HG03354 (cell line): ENCODE results near the gene EHBP1.

Source experiments
- ATAC-seq: cut with Tn5 transposase; IDR thresholded peaks from one replicate; pipeline ENCODE4 v1.9.1; 2021; ENCODE audit warnings: mild to moderate bottlenecking; ENCODE audit not compliant: unreplicated experiment, poor library complexity, severe bottlenecking

Gene EHBP1

DNA sequence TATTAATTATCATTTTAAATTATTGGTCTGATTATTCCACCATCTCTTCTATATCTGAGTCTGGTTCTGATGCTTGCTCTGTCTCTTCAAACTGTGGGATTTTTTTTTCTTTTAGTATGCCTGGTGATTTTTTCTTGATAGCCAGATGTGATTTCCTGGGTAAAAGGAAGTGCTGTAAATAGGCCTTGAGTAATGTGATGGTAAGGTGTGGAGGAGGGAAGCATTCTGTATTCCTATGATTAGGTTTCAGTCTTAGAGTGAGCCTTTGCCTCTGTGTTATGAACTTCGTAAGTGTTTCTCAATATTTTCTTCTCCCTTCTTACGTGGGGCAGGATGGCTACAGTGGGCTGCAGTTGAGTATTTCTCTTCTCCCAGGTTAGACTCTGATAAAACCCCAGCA is 103.0 kb downstream of the EHBP1 start:
- ATAC-seq = no peak

GRCh38 chr2:62811086-62811485 is 105.6 kb downstream of the EHBP1 start:
- ATAC-seq = no peak

DNA sequence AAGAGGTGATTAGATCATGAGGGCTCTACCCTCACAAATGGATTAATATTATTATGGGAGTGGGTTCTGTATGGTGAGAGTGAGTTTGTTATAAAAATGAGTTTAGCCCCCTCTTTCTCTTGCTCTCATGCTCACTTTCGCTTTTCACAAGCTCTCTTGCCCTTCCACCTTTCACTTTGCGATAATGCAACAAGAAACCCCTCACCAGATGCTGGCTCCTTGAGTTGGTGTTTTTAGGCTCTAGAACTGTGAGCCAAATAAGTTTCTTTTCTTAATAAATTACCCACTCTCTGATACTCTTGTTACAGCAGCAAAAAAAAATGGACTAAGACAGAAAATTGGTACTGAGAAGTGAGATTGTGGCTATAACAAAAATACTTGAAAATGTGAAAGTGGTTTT is 106.5 kb downstream of the EHBP1 start:
- ATAC-seq = no peak

DNA sequence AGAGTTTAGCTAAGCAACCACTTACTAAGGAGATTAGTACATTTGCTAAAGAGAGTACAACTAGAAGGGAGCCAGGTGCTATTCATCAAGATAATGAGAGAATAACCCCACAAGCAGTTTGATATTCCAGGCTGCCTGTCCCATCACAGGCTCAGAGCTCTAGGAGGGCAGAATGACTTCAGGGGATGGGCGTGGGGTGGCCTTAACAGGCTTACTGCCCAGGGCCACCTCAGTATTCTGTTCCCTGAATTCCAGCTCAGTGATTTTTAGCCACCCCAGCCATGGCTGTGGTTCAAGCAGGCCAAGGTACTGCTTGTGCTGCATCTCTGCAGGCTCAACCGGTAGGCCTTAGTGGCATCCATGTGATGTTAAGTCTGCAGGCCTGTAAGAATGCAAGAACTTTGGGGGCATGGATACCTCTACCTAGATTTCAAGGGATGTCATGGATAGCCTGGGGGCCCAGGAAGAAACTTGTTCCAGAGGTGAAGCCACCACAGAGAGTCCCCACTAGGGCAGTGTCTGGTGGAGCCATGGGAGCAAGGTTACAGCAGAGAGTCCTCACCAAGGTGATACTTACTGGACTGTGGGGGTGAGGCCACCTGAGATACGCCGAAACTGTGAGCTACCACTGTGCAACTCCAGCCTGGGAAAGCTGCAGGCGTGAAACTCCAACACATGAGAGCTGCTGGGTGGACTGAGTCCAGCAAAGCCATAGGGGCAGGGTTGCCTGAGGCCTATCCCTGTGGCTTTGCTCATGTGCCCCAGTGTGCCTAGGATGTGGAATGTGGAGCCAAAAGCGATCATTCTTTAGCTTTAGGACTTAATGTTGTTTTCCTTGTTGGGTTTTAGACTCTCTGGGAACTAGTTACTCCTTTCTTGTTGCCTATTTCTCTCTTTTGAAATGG is 107.7 kb downstream of the EHBP1 start:
- ATAC-seq = no peak

- no peak for ATAC-seq
Measured at GRCh38 chr2:62814123-62814522, 108.6 kb downstream of the EHBP1 start.

DNA sequence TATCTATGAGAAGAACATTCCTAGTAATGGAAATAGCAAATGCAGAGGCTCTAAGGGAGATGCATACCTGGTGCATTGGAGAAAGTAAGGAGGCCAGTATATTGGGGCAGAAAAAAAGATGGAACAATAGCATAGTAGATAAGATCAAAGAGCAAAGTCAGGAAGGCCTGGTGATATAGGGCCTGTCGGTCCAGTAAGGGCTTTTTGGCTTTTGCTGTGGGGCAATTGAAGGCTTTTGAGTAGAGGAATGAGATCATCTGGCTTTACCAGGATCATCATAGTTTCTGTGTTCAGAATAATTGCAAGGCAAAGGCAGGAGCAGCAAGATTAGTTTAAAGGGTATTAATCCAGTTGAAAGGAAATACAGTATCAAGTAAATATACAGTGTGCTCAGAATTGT is 111.8 kb downstream of the EHBP1 start:
- no peak for ATAC-seq

DNA sequence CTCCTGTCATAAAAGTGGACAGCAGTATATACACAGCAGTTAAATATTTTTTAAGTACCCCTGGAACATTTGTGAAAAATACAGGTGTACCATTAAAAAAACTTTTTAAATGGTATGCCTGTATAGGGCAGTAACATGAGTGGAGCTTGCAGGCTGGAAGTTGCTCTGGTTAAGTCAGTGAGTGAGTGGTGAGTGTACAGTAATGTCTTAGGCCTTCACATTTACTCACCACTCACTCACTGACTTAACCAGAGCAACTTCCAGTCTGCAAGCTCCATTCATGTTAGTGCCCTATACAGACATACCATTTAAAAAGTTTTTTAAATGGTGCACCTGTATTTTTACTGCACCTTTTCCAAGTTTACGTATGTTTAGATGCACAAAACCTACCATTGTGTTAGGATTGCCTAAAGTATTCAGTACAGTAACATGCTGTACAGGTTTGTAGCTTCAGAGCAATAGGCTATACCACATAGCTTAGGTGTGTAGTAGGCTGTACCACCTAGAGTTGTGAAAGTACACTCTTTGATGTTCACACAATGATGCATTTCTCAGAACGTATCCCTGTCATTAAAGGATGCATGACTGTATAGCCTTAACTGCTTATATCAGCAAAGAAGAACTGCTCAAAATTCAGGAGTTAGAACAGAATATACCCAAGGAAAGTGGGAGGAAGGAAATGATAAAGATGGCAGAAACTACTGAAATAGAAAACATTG is 112.6 kb downstream of the EHBP1 start:
- ATAC-seq = no peak

GRCh38 chr2:62822549-62822948 is 117.0 kb downstream of the EHBP1 start:
- no peak for ATAC-seq

DNA sequence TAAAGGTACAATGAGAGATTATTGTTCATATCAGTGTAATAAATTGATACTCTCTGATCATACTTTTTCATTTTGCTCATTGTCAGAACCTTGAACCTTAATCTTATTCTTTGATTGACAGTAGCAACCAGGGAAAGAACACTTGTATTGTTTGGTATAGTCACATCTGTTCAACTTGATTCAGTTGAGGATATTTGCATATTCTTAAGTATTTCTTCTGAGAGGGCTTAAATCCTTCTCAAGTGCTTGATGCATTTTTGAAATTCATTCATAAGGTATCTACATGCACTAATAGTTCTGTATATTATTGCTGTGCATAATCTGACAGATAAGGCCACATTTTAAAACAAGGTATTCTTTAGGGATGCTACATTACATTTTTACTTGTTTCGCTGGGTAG is 118.9 kb downstream of the EHBP1 start:
- no peak for ATAC-seq

GRCh38 chr2:62826141-62826540 is 120.6 kb downstream of the EHBP1 start:
- ATAC-seq = no peak

DNA sequence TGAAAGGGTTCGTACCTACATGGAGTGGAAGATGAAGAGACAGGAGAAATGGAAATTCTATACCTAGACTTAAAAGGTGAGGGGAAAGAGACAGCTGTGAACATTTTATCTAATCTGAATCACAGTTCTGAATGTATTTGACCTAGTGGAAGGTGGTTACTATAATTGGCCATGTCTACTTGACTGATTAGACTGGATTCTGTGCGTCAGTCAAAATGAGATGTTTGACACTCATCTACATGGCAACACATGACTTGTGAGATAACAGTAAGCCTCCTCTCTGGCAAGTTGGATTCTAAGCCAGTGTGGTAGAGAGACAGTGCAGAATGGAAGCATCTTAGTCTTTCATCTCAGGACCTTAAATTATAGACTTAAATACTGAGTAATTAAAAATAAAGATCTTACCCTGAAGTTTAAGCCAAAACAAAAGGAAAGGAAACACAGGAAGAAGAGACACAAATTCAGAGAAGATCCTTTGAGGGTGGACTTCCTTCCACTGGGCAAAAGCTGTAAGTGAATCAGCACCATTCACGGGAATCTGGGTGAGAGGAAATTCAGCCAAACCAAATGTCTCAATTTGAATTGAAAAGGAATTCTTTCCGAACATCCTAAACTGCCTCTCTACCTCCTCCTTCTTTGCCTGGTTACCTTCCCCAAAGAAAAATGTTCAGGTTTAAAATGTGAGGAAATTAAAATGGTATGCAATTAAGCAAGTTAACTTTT is 121.6 kb downstream of the EHBP1 start:
- ATAC-seq = no peak

DNA sequence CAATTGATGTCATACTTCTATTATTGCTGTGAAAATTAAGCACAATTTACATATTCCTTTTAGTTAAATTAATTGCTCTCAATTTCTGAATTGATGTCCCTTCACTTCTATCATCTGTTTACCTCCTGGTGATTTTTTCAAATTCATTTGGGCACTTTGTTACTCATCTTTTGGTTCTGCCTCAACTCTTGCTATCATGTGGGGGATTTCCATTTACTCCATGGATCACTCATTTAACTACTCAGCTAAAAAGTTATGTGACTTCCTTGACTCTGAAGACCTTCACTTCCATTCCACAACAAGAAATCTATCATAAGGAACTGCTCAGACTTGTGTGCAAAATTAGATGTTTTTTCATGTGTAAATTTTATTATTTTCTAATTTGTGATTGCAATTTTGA is 126.2 kb downstream of the EHBP1 start:
- no peak for ATAC-seq

DNA sequence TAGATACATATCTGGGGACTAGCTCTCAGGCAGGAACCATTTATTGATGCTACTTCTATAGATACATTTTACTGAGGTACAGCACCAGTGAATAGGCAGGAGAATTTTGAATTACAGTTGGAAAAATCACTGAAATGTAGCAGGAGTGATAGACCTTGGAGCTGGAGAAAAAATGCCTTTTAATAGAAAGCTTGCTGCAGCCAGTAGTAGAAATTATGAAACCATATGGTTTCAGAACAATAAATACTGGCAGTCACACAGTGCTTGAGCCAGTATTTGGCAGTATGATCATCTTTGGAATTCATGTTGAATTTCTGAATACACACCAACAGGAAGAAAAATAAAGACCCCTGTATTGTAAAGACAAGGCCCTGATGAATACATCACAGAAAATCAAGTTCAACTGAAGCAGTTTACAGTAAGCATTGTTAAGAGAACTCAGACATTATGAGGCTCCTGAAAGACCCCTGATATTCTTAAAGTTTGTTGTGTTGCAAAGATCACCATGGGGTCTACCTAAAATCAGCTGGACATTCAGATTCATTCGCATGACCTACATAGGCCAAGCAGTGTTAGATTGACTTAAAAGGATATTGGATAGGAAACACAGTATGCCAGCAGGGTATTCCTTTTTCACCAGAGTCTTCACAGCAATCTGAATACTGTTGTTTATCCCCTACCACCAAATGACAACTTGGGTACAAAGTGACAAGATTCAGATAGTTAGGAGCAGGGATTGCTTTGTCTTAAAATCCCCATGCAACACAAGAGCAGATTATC is 139.0 kb downstream of the EHBP1 start:
- ATAC-seq = no peak

DNA sequence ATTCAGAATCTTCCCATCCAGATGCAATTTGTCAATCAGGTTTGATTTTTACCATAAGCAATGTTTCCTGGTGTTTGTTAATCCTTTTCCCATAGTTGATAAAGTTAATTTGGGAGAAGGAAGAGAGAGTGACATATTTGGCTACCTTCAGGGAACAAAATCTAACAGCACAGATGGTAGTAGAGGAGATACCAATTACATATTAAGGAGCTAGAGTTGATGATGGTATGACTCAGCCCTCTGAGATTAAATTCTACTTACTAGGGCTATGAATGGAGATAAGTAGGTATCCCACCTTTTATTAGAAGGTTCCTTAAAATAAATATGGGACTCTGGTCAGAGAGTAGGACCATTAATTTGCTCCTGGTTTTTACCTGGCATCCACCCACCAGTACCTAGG is 139.7 kb downstream of the EHBP1 start:
- ATAC-seq = no peak

DNA sequence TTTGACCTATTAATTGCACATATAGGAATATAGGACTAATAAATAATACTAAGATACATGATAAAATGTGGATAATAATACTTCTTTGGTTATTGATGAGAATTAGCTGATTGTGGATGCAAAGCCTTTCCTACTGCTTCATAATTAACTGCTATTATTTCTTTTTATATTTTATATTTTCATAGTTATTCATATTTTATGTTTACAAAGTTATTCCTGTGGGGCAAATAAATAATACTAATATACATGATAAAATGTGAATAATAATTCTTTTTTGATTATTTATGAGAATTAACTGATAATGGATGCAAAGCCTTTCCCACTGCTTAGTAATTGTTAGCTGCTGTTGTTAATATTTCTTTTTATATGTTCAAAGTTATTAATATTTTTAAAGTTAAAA is 146.7 kb downstream of the EHBP1 start:
- ATAC-seq = no peak

- no peak for ATAC-seq
Measured at GRCh38 chr2:62854600-62855514, 149.3 kb downstream of the EHBP1 start.

DNA sequence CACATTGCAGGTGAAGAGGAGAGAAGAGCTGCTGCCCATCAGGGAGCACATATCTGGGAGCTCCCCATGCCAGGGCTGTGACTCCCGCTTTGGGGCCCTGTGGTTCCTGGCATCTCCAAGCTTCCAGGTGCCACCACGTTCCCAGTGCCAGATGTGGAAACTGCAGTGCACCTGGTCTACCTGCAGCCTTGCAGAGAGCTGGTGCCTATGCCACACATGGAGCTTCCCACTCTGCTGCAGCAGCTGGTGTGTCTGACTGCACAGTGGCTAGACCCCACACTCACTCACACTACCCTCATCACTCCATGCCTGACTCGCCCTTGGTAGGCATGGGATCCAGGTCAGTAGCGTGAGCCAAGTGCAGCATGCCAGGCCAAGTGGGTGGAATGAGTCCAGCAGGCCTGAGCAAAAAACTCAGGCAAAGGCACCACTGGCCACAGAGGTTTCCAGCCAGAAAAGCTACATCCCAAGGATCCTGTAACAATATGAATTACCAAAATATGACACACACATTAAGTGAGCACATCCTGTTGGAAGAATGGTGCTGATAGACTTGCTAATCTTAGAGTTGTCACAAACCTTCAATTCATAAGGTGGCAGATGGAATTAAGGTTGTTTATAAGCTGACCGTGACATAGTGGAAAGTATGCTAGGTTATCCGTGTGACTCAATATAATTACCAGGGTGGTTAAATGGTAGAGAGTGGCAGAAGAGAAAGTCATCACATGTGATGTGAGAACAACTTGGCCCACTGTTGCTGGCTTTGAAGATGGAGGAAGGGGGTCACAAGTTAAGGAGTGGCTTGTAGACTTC is 150.9 kb downstream of the EHBP1 start:
- no peak for ATAC-seq
